Gastrocnemius medialis (tissue), 4 donors: ENCODE data around the gene PIAS1. TPM values are rescaled to one million over a fixed set of nuclear protein-coding genes. Genes with fewer than 3 reads are reported as not detected.

Source experiments
- ATAC-seq, 2 donors: fragments of 150-250 bp; one replicate each; pipeline ENCODE4 v1.9.1; 2016
- DNase-seq, 2 donors: peaks; one replicate each; pipeline ENCODE4 v3.0.0-alpha.2; 2019
- H3K27ac ChIP-seq, 4 donors: fragments of 200-600 bp; sonication (generic); 1 replicate in 1 of 4; 2 replicates in 3 of 4; pipeline ENCODE4 v1.5.1; 2016 to 2018; ENCODE audit warnings: mild to moderate bottlenecking in 2 of 4, moderate library complexity in 1 of 4
- H3K27me3 ChIP-seq, 3 donors: fragments of 200-600 bp; sonication (generic) in 2 of 3; 1 replicate in 1 of 3; 2 replicates in 2 of 3; pipeline versions ENCODE4 v1.5.1 to v1.6.0; 2016 to 2019; ENCODE audit warnings: mild to moderate bottlenecking in 1 of 3, moderate library complexity in 1 of 3
- H3K36me3 ChIP-seq, 2 donors: fragments of 200-600 bp; sonication (generic) in 1 of 2; one replicate each; pipeline ENCODE4 v1.5.1; 2017 to 2018
- H3K4me1 ChIP-seq, 2 donors: fragments of 200-600 bp; sonication (generic) in 1 of 2; one replicate each; pipeline ENCODE4 v1.5.1; 2016 to 2017; ENCODE audit warnings: mild to moderate bottlenecking in 2 of 2
- H3K4me3 ChIP-seq, 4 donors: fragments of 200-600 bp; sonication (generic) in 3 of 4; 1 replicate in 1 of 4; 2 replicates in 3 of 4; pipeline ENCODE4 v1.5.1; 2016 to 2019; ENCODE audit warnings: mild to moderate bottlenecking in 2 of 4
- H3K9me3 ChIP-seq, 3 donors: fragments of 200-600 bp; sonication (generic) in 2 of 3; 1 replicate in 1 of 3; 2 replicates in 2 of 3; pipeline ENCODE4 v1.5.1; 2016 to 2019
- CTCF ChIP-seq, 5 experiments: fragments of 450-650 bp in 3 of 5; fragments of 200-600 bp in 2 of 5; sonication (generic) in 2 of 5; IDR thresholded peaks in 4 of 5; conservative IDR thresholded peaks in 1 of 5; 1 replicate in 4 of 5; 2 replicates in 1 of 5; pipeline ENCODE4 v1.5.1; 2016 to 2019; ENCODE audit warnings: antibody characterized with exemption in 5 of 5, mild to moderate bottlenecking in 3 of 5, moderate library complexity in 3 of 5
- POLR2A ChIP-seq, 2 donors: fragments of 450-650 bp; IDR thresholded peaks; one replicate each; pipeline ENCODE4 v1.6.1; 2017; ENCODE audit warnings: antibody characterized with exemption in 2 of 2, mild to moderate bottlenecking in 2 of 2, moderate library complexity in 2 of 2
- in situ Hi-C, 4 donors: fragments of 200-750 bp; cut with MboI; loops; one replicate each; pipeline versions ENCODE4 v1.15.0 to v1.8.0; 2017; ENCODE audit warnings: low sequenced_read_pairs in 4 of 4
- intact Hi-C: fragments of 100-400 bp; cut with DNase I; formaldehyde crosslinking; loops from one replicate; pipeline ENCODE4 v1.15.1; 2023; ENCODE audit warnings: low total_unique reads
- total RNA-seq, 4 donors: library from RNA; depleted of rRNA; stranded (reverse); fragments of >200 nt; gene quantifications; one replicate each; pipeline versions ENCODE4 v1.1.0 to v1.2.3, GENCODE V29; 2016

Gene PIAS1
- total RNA-seq, 4 donors from 2014 or later, result 16.4 to 71.9 (median 23.5) TPM

DNA sequence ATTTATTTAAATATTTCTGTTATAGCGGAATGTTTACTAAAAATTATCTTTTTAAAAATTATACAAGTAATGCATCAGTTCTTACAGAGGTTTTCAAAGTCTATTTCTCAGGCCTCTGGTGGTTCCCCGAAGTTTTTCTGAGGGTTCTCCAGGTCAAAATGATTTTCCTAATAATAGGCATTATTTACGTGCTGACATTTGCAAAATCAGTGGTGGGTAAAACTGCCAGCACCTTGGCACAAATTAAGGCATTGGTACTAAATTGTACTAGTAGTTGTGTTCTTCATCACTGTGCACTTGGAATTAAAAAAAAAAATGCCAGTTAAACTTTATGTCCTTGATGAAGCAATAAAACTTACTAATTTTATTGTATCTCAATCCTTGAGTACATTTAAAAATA is 9.5 kb downstream of the PIAS1 start:
- no peaks in the 10 kb centered on the region for H3K36me3 ChIP-seq
- ATAC-seq (no peak), DNase-seq (no peak)
- no peak overlapping the region for H3K27ac ChIP-seq
- no peak for TF ChIP-seq POLR2A (IDR thresholded peaks at IDR 0.05)
- no peak for TF ChIP-seq CTCF (IDR thresholded peaks at IDR 0.05 in 4 of 5, conservative IDR thresholded peaks at IDR 0.05 in 1 of 5)
- no peak overlapping the region for H3K4me3 ChIP-seq
- no peaks in the 10 kb centered on the region for H3K27me3 ChIP-seq
- no peaks in the 10 kb centered on the region for H3K9me3 ChIP-seq
- intact Hi-C loops, result no loop called here
- peaks cover 26 to 28% of the 10 kb centered on the region in 2 donors for H3K4me1 ChIP-seq
- in situ Hi-C loops, result loop anchor here in 3 of 4 donors (25.0 kb wide), 1 partner anchor 201 kb away; no protein-coding TSS in a partner anchor

DNA sequence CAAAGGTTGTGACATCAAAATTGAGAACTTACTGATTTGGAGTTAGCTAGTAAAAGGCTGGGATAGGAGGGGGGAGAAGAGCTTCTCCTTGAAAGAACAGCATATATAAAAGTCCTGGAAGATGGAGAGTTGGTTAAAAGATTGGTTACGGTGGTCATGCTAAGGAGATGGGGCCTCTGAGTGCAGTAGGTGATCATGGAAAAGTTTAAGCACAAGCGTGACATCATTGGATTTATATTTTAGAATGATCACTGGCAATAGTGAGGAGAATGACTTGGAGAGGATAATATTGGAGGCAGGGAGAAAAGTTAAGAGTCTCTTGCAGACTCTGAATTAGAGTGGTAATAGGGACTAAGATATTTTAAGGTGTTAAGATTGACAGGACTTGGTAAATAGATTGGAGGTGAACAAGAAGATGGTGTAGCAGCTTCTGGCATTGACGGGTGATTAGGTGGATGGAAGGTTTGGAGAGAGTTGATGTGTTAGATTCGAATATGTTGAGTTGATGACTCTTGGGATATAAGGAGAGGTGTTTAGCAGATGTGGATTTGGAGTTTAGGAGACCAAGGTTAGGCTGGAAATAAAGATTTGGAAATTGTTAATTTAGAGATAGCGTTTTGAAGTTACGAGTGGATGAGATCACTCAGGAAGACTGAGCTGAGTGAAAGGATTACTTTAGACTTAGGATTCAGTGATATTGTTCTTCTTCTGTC is 19.6 kb downstream of the PIAS1 start:
- Histone ChIP-seq H3K36me3 (no peaks in the 10 kb centered on the region), H3K27me3 (no peaks in the 10 kb centered on the region), H3K27ac (no peak overlapping the region), H3K4me3 (no peak overlapping the region), H3K9me3 (no peaks in the 10 kb centered on the region), H3K4me1 (peaks cover 30 to 38% of the 10 kb centered on the region in 2 donors)
- ATAC-seq (no peak), DNase-seq (no peak)
- intact Hi-C loops, result no loop called here
- in situ Hi-C loops, result loop anchor here in 3 of 4 donors (25.0 kb wide), 1 partner anchor 211 kb away; no protein-coding TSS in a partner anchor
- TF ChIP-seq CTCF (IDR thresholded peaks at IDR 0.05 in 4 of 5, conservative IDR thresholded peaks at IDR 0.05 in 1 of 5) (no peak), POLR2A (IDR thresholded peaks at IDR 0.05) (no peak)

- Histone ChIP-seq H3K27ac (no peak overlapping the region), H3K36me3 (no peaks in the 10 kb centered on the region), H3K27me3 (no peaks in the 10 kb centered on the region), H3K9me3 (no peaks in the 10 kb centered on the region), H3K4me1 (peaks cover 33 to 43% of the 10 kb centered on the region in 2 donors), H3K4me3 (no peak overlapping the region)
- intact Hi-C loops, result no loop called here
- ATAC-seq, result no peak
- TF ChIP-seq POLR2A (IDR thresholded peaks at IDR 0.05) (no peak), CTCF (IDR thresholded peaks at IDR 0.05 in 4 of 5, conservative IDR thresholded peaks at IDR 0.05 in 1 of 5) (no peak)
- in situ Hi-C loops, result no loop called here
- no peak for DNase-seq
These were observed 21.8 kb downstream of the PIAS1 start for GRCh38 chr15:68075764-68076385.

GRCh38 chr15:68078365-68078764 is 24.2 kb downstream of the PIAS1 start:
- H3K27me3 ChIP-seq, result no peaks in the 10 kb centered on the region
- in situ Hi-C loops, result no loop called here
- peaks cover 52 to 66% of the 10 kb centered on the region in 2 donors for H3K4me1 ChIP-seq
- ATAC-seq, result no peak
- H3K9me3 ChIP-seq, result no peaks in the 10 kb centered on the region
- intact Hi-C loops, result no loop called here
- H3K4me3 ChIP-seq, result no peak overlapping the region
- no peak overlapping the region for H3K27ac ChIP-seq
- no peak for DNase-seq
- TF ChIP-seq POLR2A (IDR thresholded peaks at IDR 0.05) (no peak), CTCF (IDR thresholded peaks at IDR 0.05 in 4 of 5, conservative IDR thresholded peaks at IDR 0.05 in 1 of 5) (no peak)
- H3K36me3 ChIP-seq, result no peaks in the 10 kb centered on the region
